ENCODE measurements around the gene BCL11A. TPM values are rescaled to one million over a fixed set of nuclear protein-coding genes. Genes with fewer than 3 reads are reported as not detected.

Gene BCL11A
- total and polyA plus RNA-seq, 2 experiments from 2014 or later: 57.5 to 77.6 TPM

- no peak overlapping the region for H3K27ac ChIP-seq (ENCODE audit: low read depth)
- H2AFZ ChIP-seq: no peak overlapping the region
- Mint-ChIP-seq H3K27me3 (ENCODE audit: insufficient read depth, low read depth, poor library complexity) (peaks cover 2% of the 10 kb centered on the region), H3K36me3 (ENCODE audit: low read depth) (peaks cover 4% of the 10 kb centered on the region; the same call in 1 of the 3 replicates), H3K9me3 (peaks cover 11% of the 10 kb centered on the region), H3K4me3 (no peak overlapping the region), H3K27ac (no peak overlapping the region), H3K4me1 (peaks cover 15% of the 10 kb centered on the region)
- ATAC-seq (no peak), DNase-seq (ENCODE audit: low spot score) (no peak)
- no peak for TF ChIP-seq CTCF (conservative IDR thresholded peaks at IDR 0.05; ENCODE audit: low read depth in 2 of 2)
- TF ChIP-seq NANOG (IDR thresholded peaks at IDR 0.05; ENCODE audit: borderline replicate concordance): no peak
- no peak for TF ChIP-seq JUNB (IDR thresholded peaks at IDR 0.05; ENCODE audit: unreplicated experiment)
- TF ChIP-seq EZH2phosphoT487 (IDR thresholded peaks at IDR 0.05; ENCODE audit: unreplicated experiment): no peak
- no peak for TF ChIP-seq REST (IDR thresholded peaks at IDR 0.05; ENCODE audit: unreplicated experiment)
- TF ChIP-seq, protein P1, sequence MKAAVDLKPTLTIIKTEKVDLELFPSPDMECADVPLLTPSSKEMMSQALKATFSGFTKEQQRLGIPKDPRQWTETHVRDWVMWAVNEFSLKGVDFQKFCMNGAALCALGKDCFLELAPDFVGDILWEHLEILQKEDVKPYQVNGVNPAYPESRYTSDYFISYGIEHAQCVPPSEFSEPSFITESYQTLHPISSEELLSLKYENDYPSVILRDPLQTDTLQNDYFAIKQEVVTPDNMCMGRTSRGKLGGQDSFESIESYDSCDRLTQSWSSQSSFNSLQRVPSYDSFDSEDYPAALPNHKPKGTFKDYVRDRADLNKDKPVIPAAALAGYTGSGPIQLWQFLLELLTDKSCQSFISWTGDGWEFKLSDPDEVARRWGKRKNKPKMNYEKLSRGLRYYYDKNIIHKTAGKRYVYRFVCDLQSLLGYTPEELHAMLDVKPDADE (IDR thresholded peaks at IDR 0.05): no peak
- TF ChIP-seq ZNF114 (CRISPR knock-in tag; IDR thresholded peaks at IDR 0.05): no peak
- TF ChIP-seq CREB1 (CRISPR knock-in tag; IDR thresholded peaks at IDR 0.05; ENCODE audit: low read depth): no peak
- TF ChIP-seq ZNF462 (CRISPR knock-in tag; IDR thresholded peaks at IDR 0.05): no peak
- no peak for TF ChIP-seq ZNF331 (CRISPR knock-in tag; IDR thresholded peaks at IDR 0.05; ENCODE audit: low read depth)
- TF ChIP-seq STAT1 (IDR thresholded peaks at IDR 0.05; ENCODE audit: unreplicated experiment): no peak
- TF ChIP-seq EZH2 (IDR thresholded peaks at IDR 0.05; ENCODE audit: low read depth, unreplicated experiment): no peak
- no peak for TF ChIP-seq POLR2AphosphoS5 (IDR thresholded peaks at IDR 0.05; ENCODE audit: low read depth)
- H3K9me2 ChIP-seq (ENCODE audit: insufficient read depth): peaks cover 16% of the 10 kb centered on the region
- H3K27me3 ChIP-seq (ENCODE audit: insufficient read depth): no peaks in the 10 kb centered on the region
- no peaks in the 10 kb centered on the region for H4K20me1 ChIP-seq (replicated peaks; ENCODE audit: insufficient read depth)
- no peaks in the 10 kb centered on the region for H3F3A ChIP-seq (replicated peaks; ENCODE audit: low read depth)
- no peak overlapping the region for H3K4me2 ChIP-seq
- H3K79me2 ChIP-seq (replicated peaks; ENCODE audit: insufficient read depth): no peaks in the 10 kb centered on the region
- peaks cover 9% of the 10 kb centered on the region for H3K4me1 ChIP-seq (ENCODE audit: insufficient read depth)
- H3K4me3 ChIP-seq: no peak overlapping the region
- H3K36me3 ChIP-seq (ENCODE audit: insufficient read depth): no peaks in the 10 kb centered on the region
These were observed 44.8 kb upstream of the BCL11A start for GRCh38 chr2:60598271-60598670.

Data from GM23338 (cell line).